NB4 (cell line): ENCODE results near the gene S100A13.

Experiments used
- DNase-seq: peaks from one replicate; pipeline ENCODE4 v3.0.0; 2010; ENCODE audit warnings: low read depth
- H3K4me3 ChIP-seq: one replicate; pipeline ENCODE4 v1.5.1; 2011; ENCODE audit warnings: mild to moderate bottlenecking, low read depth, low read length, moderate library complexity
- MAX ChIP-seq: IDR thresholded peaks from 2 replicates; pipeline ENCODE4 v1.6.1; 2011; ENCODE audit warnings: low read depth, low read length
- MYC ChIP-seq: IDR thresholded peaks from 2 replicates; pipeline ENCODE4 v1.6.1; 2011; ENCODE audit warnings: low read depth, low read length
- POLR2A ChIP-seq: IDR thresholded peaks from 2 replicates; pipeline ENCODE4 v1.6.1; 2011; ENCODE audit warnings: mild to moderate bottlenecking; ENCODE audit not compliant: insufficient read length; ENCODE audit errors: extremely low read depth
- TF ChIP-seq, protein P1 (sequence below): IDR thresholded peaks from one replicate; pipeline ENCODE4 v1.5.1; 2012; ENCODE audit warnings: low read depth, low read length

S100A13 gene

GRCh38 chr1:153629343-153629665, 2.0 kb upstream of the S100A13 start:
- TF ChIP-seq MAX, result no peak
- TF ChIP-seq MYC, result no peak
- H3K4me3 ChIP-seq, result no peak overlapping the region
- DNase-seq, result no peak

GRCh38 chr1:153628638-153629342, 1.5 kb upstream of the S100A13 start:
- peak; percentile 40 for DNase-seq
- no peak overlapping the region for H3K4me3 ChIP-seq
- no peak for TF ChIP-seq MAX
- no peak for TF ChIP-seq MYC
- no peak for TF ChIP-seq POLR2A
- TF ChIP-seq, protein P1, sequence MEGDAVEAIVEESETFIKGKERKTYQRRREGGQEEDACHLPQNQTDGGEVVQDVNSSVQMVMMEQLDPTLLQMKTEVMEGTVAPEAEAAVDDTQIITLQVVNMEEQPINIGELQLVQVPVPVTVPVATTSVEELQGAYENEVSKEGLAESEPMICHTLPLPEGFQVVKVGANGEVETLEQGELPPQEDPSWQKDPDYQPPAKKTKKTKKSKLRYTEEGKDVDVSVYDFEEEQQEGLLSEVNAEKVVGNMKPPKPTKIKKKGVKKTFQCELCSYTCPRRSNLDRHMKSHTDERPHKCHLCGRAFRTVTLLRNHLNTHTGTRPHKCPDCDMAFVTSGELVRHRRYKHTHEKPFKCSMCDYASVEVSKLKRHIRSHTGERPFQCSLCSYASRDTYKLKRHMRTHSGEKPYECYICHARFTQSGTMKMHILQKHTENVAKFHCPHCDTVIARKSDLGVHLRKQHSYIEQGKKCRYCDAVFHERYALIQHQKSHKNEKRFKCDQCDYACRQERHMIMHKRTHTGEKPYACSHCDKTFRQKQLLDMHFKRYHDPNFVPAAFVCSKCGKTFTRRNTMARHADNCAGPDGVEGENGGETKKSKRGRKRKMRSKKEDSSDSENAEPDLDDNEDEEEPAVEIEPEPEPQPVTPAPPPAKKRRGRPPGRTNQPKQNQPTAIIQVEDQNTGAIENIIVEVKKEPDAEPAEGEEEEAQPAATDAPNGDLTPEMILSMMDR, result no peak

DNA sequence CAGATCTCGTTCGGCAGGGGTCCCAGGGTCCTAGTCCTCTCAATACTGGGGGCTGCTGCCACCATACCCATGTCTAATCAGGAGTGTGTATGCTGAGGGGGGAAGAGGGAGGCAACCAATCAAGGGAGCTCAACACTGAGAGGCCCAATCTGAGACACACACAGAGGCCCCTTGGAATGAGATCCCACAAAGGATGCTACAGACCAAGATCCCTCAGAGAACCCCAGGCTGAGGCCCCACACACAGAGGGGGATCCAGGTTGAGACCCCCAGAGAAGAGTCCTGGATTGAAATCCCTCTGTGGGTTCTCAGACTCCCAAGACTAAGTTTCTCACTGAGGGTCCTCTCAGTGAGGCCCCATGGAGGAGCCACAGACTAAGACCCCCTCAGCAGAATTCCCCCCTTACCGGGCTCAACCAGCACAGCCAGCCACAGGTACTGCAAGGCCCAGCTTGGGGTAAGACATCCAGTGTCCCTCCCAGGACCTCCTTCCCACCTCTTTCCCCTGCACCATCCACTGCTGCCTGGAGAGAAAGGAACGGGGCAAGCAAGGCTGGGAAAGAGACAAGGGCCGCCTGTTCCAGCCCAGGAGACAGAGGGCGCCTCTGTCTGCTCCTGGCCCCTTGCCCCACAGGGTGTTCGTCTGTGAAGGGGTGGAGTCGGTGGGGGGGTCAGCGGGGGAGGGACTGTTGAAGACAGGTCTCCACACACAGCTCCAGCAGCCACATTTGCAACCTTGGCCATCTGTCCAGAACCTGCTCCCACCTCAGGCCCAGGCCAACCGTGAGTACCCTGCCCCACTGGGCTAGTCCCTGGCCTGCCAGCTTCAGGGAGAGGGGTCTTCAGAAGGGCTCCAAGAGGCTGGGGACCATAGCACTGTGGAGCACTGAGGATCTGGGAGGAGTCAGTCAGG, 666 bp upstream of the S100A13 start, which contains the start of gene S100A1:
Gene S100A1 (plus strand): TSS at position 720 of the 912 bp plus-strand sequence. CDS start 2,088 bp downstream, outside the sequence.
- DNase-seq, result peak; percentile 34
- H3K4me3 ChIP-seq, result no peak within 1 kb of the TSS

GRCh38 chr1:153626477-153626903, 815 bp downstream of the S100A13 start:
- no peak overlapping the region for H3K4me3 ChIP-seq
- no peak for DNase-seq
- peak; percentile 1 for TF ChIP-seq POLR2A
- TF ChIP-seq, protein P1, result no peak

More for the DNA sequence above, 666 bp upstream of the S100A13 start, which contains the start of gene S100A1:
- TF ChIP-seq POLR2A, result no peak
- no peak for TF ChIP-seq MAX
- TF ChIP-seq MYC, result no peak
- TF ChIP-seq, protein P1, result no peak

DNA sequence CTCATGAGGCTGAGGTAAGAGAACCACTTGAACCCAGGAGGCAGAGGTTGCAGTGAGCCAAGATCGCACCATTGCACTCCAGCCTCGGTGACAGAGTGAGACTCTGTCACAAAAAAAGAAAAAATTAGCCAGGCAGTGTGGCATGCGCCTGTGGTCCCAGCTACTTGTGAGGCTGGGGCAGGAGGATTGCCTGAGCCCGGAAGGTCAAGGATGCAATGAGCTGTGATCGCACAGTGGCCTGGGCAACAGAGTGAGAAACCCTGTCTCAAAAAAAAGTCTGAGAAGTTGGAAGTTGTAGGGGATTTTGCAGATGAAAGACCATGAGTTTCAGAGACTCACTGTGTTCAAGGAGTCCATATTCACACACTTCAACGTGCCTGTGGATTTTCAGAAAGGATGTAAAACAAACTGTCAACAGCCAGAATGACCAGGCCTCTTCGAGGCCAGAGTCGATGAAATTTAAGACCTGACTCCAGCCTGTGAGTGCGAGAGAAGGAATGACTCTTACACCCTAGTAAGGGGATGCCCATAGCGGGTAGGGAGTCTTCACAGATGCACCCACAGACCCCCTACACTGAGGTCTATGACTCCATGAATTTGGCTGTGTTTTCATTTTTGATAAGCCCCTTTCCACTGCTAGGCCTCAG, 2.2 kb downstream of the S100A13 start:
- TF ChIP-seq MYC (no peak), POLR2A (no peak), MAX (no peak)
- TF ChIP-seq, protein P1, result no peak
- no peak overlapping the region for H3K4me3 ChIP-seq
- DNase-seq, result no peak

GRCh38 chr1:153623101-153623500, 4.2 kb downstream of the S100A13 start:
- TF ChIP-seq MAX, result no peak
- TF ChIP-seq MYC, result no peak
- TF ChIP-seq, protein P1, result no peak
- no peak for TF ChIP-seq POLR2A
- DNase-seq, result no peak
- no peak overlapping the region for H3K4me3 ChIP-seq
